HG03175 (cell line): ENCODE data around the gene SIX5.
"Not testable (repeated sequence)": the region's sequence is repeated elsewhere in the genome, so short reads cannot be mapped to it uniquely, and the experiment has no call there.

ENCODE experiments used
- ATAC-seq: cut with Tn5 transposase; IDR thresholded peaks from one replicate; pipeline ENCODE4 v1.9.1; 2021; ENCODE audit warnings: mild to moderate bottlenecking, moderate library complexity; ENCODE audit not compliant: unreplicated experiment

The SIX5 gene

DNA sequence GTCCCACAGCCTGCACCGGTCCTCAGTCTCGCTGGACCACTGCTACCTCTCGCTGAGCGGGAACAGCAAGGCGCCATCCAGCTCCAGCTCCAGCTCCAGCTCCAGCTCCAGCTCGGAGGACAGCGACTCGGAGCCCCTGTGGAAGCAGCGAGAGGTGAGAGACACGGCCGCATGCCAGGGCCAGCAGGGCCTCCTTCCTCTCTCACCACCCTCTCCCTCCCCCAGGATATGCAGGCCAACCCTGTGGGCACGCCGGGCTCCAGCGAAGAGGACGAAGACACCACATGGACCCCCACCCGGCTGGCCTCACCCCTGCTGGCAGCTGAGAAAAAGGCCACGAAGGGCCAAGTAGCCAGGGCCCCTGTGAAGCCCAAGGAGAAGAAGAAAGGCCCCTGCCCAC is 7.3 kb downstream of the SIX5 start:
- ATAC-seq, result no peak

DNA sequence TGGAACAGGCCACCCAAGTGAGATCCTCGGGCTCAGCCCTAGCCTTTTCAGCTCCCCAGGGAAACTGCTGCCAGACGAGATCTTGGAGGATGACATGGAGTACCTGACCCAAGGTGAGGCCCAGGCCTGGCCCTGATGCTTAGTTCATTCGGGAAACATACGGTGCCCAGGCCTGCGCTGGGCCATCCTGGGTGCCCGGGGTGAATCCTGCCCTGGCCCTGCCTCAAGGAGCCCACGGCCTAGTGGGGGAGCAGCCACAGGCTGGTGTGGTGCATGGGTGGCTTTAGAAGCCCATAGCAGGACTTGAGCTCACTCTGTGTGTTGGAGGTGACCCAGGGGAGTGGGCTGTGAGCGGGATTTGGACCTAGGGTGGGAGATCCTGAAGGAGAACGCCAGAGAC is 10.1 kb downstream of the SIX5 start:
- no peak for ATAC-seq

DNA sequence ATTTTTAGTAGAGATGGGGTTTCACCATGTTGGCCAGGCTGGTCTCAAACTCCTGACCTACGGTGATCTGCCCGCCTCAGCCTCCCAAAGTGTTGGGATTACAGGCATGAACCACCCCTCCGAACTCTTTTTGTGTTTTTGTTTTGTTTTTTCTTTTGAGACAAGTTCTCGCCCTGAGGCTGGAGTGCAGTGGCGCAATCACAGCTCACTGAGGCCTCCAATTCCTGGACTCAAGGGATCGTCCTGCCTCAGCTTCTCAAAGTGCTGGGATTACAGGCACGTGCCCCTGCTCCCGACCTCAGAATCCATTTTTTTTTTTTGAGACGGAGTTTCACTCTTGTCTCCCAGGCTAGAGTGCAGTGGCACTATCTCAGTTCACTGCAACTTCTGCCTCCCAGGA is 11.4 kb downstream of the SIX5 start:
- ATAC-seq, result no peak

DNA sequence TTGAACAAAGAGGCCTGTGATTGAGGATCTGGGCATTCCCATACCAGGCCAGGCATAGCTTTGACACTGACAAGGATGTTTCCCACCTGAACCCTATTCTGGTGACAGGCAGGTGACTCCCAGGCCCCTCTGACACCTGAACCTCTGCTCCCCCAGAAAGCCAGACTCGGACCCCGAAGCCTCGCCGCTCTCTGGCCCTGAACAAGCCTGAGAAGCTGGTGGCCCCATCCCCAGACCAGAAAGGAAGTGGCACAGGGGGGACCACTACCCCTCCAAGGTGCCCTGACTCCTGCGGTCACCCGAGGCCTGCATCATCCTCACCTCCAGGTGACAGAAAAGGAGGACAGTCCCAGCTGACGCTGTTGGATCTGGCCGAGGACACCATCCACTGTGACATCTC is 14.7 kb downstream of the SIX5 start:
- no peak for ATAC-seq

DNA sequence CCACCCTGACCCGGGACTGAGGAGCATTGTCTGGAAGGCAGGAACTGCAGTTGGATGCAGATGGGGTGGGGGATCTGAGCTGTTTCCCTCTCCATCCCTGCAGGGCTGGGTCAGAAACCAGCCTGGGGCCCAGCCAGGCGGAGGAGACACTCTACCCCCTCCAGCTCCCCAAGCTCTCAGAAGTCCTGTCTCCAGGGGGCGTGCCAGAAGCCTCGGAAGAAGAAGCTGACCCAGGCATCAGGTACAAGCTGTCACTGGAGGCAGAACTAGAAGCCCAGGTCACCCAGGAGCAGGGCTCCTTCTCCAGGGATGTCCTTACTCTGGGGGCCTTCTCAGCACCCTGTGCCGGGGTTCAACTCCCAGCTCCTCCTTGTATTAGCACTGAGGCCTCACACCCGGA is 15.5 kb downstream of the SIX5 start:
- ATAC-seq, result no peak

DNA sequence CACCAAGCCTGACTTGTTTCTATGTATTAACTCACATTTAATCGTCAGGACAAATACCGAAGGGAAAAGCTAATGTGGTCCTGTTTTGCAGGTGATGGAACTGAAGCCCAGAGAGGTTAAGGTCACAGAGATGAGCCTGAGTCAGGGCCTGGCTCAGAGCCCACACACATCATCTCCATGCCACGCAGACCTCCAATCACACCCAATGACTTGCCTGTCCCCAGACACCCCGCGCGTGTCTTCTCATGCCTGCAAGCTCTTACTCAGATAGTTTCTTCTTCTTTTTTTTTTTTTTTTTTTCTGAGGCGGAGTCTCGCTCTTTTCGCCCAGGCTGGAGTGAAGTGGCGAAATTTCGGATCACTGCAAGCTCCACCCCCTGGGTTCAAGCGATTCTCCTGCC is 16.4 kb downstream of the SIX5 start:
- ATAC-seq, result no peak

DNA sequence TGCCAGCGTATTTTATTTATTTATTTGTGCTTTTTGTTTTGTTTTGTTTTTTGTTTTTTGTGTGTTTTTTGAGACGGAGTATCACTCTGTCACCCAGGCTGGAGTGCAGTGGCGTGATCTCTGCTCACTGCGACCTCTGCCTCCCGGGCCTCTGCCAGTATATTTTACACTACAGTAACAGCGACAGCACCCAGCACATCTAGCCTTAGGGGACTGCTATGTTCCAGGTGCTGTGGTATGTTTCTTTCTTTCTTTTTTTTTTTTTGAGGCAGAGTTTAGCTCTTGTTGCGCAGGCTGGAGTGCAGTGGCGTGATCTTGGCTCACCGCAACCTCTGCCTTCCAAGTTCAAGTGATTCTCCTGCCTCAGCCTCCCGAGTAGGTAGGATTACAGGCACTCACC is 17.6 kb downstream of the SIX5 start:
- not testable (repeated sequence) for ATAC-seq

DNA sequence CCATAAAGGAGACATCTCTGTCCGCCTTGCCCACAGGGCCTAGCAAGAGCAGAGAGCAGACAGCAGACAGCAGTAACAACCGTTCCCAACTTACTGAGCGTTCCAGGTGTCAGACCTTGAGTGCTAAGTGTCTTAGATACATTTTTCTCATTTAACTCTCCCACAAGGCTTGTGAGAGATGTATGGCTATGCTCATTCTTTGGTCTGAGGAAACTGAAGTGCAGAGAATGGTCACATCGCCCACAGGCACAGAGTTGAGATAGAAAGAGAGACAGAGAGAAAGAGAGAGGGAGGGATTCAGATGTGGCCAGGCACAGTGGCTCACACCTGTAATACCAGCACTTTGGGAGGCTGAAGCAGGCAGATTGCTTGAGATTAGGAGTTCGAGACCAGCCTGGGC is 21.5 kb downstream of the SIX5 start:
- no peak for ATAC-seq

DNA sequence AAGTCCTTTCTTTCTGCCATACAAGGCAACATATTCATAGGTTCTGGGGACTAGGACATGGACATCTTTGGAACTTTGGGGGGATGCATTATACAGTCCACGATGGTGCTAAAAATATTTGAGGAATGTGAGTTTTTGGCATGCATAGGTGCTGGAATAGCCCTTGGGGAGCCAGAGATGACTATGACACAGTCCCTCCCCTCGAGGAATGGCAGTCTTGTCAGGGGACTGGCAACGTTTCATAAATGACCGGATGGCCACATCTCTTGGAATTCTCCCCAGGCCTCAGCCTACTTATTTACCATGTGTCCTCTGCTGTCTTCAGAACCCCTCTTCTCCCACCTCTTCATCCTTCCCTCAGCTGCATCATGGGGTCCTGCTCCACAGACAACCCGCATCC is 22.2 kb downstream of the SIX5 start:
- no peak for ATAC-seq

DNA sequence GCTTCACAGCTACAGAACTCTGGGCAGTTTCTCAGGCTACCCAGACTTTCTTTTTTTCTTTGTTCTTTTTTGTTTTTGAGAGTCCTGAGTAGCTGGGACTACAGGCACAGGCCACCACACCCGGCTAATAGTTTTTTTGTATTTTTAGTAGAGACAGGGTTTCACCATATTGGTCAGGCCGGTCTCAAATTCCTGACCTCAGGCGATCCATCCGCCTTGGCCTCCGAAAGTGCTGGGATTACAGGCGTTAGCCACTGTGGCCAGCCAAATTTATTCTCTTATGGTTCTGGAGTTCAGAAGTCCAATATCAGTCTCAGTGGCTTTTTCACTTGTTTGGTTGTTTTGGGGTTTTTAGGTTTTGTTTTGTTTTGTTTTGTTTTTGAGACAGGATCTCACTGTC is 23.4 kb downstream of the SIX5 start:
- ATAC-seq, result no peak

DNA sequence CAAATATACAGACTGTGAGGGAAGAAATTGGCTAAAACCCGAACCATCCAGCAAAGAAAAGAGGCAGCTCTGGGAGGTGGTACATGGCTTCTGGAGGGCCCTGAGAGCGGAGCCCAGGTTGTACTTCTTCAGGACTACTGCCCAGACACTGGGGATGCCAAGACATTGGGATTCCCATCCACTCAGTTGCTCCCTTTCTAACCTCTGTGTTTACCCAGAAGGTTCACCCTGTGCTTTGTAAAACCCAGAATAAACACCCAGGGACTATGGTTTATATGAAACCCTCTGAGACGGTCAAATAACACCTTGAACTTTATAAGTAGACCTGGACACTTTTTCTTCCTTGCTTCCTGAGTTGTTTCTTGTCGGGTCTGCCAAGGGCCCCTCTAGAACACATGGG is 26.1 kb downstream of the SIX5 start:
- no peak for ATAC-seq

DNA sequence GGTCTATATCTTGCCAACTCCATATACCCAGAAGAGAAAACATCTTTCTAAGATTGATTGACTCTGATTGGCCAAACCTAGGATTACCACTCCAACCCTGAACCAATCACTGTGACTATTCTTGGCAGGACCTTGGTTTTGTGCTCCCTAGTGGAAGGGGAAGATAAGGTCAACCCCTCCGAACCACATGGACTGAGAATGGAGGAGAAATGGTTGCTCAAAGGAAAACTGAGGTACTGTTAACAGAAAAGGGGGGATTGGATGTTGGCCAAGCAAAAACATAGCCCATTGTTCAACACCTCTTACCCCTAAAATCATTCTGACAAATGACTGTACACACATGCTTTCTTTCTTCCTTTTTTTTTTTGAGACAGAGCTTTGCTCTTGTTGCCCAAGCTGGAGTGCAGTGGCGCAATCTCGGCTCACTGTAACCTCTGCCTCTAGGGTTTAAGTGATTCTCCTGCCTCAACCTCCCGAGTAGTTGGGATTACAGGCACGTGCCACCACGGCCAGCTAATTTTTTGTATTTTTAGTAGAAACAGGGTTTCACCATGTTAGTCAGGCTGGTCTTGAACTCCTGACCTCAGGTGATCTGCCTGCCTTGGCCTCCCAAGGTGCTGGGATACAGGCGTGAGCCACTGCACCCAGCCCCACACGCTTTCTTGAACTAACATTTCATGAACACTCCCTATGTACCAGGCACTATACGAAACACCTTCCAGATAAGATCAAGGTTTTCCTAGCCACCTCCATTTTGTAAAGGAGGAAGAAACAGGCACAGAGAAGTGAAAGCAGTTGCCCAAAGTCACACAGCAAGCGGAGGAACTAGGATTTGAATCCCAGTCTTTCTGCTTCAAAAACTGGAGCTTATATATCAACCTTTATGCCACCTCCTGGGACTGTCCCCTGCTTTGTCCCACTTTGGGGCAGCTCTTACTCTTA is 29.3 kb downstream of the SIX5 start:
- ATAC-seq, result no peak

DNA sequence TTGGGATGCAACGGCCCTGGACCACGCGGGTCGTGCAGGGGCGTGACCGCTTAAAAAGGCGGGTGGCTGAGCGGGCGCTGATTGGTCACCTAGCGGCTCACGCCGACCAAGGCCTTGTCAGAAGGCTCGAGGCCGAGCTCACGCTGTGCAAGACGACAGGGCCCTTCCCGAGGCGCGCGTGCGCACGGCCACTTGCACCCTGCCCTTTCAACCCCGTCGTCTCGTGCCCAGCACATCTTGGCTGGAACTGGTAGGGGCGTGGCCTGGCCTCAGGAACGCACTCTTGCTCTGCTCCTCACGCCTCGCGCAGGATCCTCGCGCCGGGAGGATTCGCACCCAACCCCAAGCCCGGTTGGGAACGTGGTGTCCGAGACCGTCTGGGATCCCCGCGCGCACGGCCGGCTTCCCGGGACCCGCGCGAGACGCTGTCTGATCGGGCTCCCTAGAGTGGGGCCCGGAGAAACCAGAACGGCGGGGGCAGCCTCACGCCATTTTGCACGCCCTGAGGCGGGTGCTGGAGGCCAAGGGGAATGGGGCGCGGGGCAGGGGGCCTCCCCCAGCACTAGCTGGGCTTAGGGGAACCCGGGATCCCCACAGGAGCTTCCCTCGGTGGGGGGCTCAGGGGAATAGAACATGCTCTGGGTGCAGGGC is 35.8 kb downstream of the SIX5 start, which contains the start of gene MEIOSIN:
TSS of gene MEIOSIN (plus strand) at position 280 of the 651 bp plus-strand sequence. CDS start 1,938 bp downstream, outside the sequence.
- ATAC-seq, result no peak

DNA sequence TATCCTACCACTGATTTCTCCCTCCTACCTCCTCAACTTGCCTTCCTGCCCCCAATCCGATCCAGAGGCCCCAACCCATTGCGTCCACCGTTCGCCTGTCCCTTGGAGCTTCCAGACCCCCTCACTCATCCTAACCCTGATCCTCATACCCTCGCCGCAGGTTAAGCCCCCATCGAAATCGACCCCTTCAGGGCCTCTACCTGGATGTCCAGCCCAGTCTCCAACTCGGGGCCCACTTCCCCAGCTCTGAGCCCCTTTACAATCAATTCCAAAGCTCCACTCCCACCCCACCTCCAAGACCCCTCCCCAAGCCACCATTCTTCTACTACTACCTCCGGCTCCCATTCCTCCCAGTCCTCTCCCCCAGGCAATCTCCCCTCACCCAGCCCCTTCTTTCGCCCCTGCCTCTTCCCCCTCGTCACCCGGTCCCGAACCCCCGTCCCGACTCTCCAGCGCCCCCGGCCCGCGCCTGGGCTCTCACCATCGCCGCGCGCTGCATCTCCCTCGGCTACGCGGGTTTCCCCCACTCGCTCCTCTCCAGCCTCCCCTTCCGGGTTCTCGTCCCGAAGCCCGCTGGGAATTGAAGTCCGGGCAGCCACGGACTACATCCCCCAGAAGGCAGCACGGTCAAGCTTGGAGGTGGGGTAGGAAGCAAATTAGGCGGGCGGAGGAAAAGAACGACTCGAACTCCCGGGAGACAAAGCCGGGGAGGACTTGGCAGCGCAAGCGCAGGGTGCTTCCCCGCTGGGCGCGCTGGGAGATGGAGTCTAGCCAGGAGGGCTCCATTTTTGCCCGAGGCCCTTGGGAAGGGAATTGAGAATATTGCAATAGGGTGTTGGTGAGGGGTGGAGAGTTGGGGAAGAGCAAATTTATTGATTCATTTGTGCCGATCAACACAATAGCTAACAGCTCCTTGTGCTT is 38.4 kb downstream of the SIX5 start, which contains the start of gene FBXO46:
TSS of gene FBXO46 (minus strand) at position 529 of the 921 bp plus-strand sequence. CDS start 17,401 bp downstream, outside the sequence.
- ATAC-seq, result peak; percentile 96

DNA sequence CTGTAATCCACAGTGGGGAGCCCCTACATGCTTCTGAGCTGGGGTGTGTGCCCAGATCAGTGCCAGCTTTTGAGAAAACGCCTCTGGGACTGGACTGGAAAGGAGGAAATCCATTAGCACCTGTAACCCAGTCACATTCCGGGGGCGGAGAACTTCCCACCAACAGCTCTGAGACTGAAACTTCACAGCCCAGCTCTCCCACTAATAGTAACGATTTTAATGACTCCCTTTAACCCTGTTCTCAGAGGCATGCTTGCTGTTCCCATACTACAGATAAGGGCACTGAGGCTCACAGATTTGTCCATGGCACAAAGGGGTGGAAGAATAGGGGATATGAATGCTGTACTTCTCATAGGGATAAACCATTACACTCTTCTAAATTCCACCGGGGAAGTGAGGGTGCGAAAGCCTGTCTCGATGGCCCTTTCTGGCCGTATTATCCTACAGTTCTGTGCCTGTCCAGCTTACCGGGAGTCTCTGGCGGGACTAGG is 39.2 kb downstream of the SIX5 start:
- no peak for ATAC-seq

DNA sequence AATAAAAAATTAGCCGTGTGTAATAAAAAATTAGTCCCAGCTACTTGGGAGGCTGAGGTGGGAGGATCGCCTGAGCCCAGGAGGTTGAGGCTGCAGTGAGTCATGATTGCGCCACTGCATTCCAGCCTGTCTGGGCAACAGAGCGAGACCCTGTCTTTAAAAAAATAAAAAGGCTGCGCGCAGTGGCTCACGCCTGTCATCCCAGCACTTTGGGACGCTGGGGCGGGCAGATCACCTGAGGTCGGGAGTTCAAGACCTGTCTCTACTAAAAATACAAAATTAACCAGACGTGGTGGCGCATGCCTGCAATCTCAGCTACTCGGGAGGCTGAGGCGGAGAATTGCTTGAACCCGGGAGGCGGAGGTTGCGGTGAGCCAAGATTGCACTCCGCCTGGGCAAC is 40.4 kb downstream of the SIX5 start:
- not testable (repeated sequence) for ATAC-seq

DNA sequence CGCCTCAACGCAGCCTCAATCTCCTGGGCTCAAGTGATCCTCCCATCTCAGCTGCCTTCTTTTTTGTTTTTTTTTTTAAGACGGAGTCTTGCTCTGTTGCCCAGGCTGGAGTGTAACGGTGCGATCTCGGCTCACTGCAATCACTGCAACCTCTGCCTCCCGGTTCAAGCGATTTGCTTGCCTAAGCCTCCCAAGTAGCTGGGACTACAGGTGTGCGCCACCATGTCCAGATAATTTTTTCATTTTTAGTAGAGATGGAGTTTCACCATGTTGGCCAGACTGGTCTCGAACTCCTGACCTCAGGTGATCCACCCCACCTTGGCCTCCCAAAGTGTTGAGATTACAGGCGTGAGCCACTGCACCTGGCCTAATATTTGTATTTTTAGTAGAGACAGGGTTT is 49.0 kb downstream of the SIX5 start:
- ATAC-seq, result not testable (repeated sequence)

DNA sequence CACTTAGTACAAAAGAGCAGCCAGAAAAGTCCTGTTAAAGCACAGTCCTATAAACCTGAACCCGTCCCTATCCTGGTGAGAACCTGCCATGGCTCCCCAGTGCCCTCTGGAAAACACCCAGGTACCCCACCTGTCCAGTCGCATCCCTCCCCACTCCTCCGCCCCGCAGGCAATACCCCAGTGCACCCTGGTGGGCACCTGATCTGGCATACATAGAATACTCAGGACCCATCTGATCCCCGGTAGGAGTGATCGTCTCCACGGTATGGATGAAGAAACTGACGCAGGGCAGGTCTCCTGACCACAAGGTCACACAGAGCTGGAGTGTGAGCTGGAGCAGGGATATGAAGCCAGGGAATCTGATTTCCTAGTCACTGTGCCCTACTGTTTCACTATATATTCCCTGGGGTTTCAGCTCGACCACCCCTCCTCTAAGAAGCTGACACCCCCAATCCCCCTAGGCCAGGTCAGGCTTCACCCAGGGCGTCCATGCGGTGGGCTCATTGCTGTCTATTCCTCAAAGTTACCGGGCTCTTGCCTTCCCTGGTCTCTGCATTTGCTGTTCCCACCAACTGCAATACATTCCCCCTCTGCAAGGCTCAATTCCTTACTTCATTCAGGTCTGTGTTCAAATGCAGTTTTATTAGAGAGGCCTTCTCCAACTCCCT is 50.9 kb downstream of the SIX5 start:
- ATAC-seq, result no peak

DNA sequence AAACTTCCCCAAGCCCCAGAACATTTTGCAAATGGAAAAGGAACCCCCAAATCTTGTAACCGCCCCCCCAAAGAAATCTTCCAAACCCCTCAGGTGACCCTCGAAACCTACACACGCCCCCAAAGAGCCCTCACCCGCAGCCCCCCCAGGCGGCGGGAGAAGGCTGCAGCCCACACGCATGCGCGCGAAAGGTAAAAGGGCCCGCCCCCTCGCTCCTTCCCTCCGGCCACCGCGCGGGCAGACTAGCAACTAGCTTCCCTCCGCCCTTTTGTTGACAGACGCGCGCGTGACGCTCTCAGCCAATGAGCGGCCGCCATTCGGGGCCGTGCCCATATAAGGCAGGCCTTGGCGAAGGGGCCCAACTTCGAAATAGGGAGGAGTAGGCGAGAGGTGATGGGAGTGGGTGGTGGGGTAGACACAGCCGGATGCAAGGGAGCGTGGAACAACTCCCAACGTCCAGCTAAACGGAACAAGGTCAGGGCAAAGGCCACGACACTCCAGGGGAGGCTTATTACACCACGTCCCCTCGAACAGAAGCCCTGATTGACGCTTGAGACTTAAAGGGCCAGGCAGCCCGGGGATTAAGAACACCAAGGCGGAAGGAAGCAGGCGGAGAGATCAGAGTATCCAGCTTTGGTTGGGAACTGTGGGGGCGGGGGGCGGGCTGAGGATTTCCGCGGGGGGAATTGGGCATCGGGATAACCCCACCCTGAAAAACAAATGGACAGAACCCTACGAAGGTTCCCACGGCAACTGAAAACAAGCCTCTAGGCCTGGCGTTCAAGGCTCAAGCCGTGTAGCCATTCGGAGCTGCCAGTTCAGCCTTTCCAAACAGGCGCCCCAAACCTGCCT is 51.7 kb downstream of the SIX5 start:
- ATAC-seq, result peak; percentile 94
